SK-N-SH (cell line): ENCODE data around the gene VEZF1. TPM values are rescaled to one million over a fixed set of nuclear protein-coding genes. Genes with fewer than 3 reads are reported as not detected.
"Not testable (repeated sequence)": the region's sequence is repeated elsewhere in the genome, so short reads cannot be mapped to it uniquely, and the experiment has no call there.

ENCODE experiments used
- CTCF ChIA-PET: fragments of 300-600, 350-600 bp; formaldehyde crosslinking; extraction: SDS; loops from one replicate; lab custom pipeline; 2021; lab: Yijun Ruan, JAX
- POLR2A ChIA-PET: fragments of 350-600 bp; sonication (Branson Sonifier 250); formaldehyde crosslinking; extraction: SDS; loops from one replicate; lab custom pipeline; 2020; ENCODE audit warnings: antibody characterized with exemption, inconsistent platforms; lab: Yijun Ruan, JAX
- DNase-seq: peaks from one replicate; pipeline ENCODE4 v3.0.0; 2012
- H2AFZ ChIP-seq: fragments of 200-600 bp; sonication (generic); 2 replicates; pipeline ENCODE4 v1.8.1; 2016; ENCODE audit warnings: antibody characterized with exemption, mild to moderate bottlenecking, low read depth
- H3F3A ChIP-seq: fragments of 200-600 bp; sonication (generic); replicated peaks from 2 replicates; pipeline ENCODE3; 2016; ENCODE audit warnings: antibody characterized with exemption, mild to moderate bottlenecking; ENCODE audit not compliant: insufficient read depth
- H3K27ac ChIP-seq, 2 experiments: fragments of 200-500 bp in 1 of 2; fragments of 200-600 bp in 1 of 2; sonication (Bioruptor generic) in 1 of 2; sonication (generic), shearing (Covaris generic) in 1 of 2; 2 replicates each; pipeline versions ENCODE4 v1.5.1 to v1.6.1; 2014 to 2016; ENCODE audit warnings: low read depth in 2 of 2, inconsistent platforms in 1 of 2, low read length in 1 of 2, mild to moderate bottlenecking in 1 of 2, mixed read lengths in 1 of 2
- H3K27me3 ChIP-seq: fragments of 200-600 bp; sonication (generic), shearing (Covaris generic); 2 replicates; pipeline ENCODE4 v1.6.1; 2016; ENCODE audit warnings: mixed run types; ENCODE audit not compliant: insufficient read depth
- H3K36me3 ChIP-seq, 2 experiments: fragments of 200-500 bp in 1 of 2; fragments of 200-600 bp in 1 of 2; sonication (Bioruptor generic) in 1 of 2; sonication (generic) in 1 of 2; replicated peaks in 1 of 2; 2 replicates each; pipeline versions ENCODE3 to v1.5.1; 2014 to 2016; ENCODE audit warnings: low read length in 1 of 2, mild to moderate bottlenecking in 1 of 2; ENCODE audit not compliant: insufficient read depth in 2 of 2, control insufficient read depth in 1 of 2
- H3K4me1 ChIP-seq, 2 experiments: fragments of 200-500 bp in 1 of 2; fragments of 200-600 bp in 1 of 2; sonication (Bioruptor generic) in 1 of 2; sonication (generic), shearing (Covaris generic) in 1 of 2; 2 replicates each; pipeline versions ENCODE4 v1.5.1 to v1.6.1; 2014 to 2016; ENCODE audit warnings: low read depth in 1 of 2, low read length in 1 of 2, mixed run types in 1 of 2; ENCODE audit not compliant: insufficient read depth in 2 of 2, control insufficient read depth in 1 of 2
- H3K4me2 ChIP-seq: fragments of 200-600 bp; sonication (generic), shearing (Covaris generic); 2 replicates; pipeline ENCODE4 v1.6.1; 2017; ENCODE audit warnings: mixed run types
- H3K4me3 ChIP-seq, 2 experiments: fragments of 200-500 bp in 1 of 2; fragments of 200-600 bp in 1 of 2; sonication (Bioruptor generic) in 1 of 2; sonication (generic), shearing (Covaris generic) in 1 of 2; 2 replicates each; pipeline versions ENCODE4 v1.5.1 to v1.8.1; 2014 to 2016; ENCODE audit warnings: low read depth in 2 of 2, inconsistent platforms in 1 of 2, low read length in 1 of 2, mild to moderate bottlenecking in 1 of 2, mixed read lengths in 1 of 2, moderate library complexity in 1 of 2
- H3K79me2 ChIP-seq: fragments of 200-600 bp; sonication (generic); 2 replicates; pipeline ENCODE4 v1.8.1; 2017; ENCODE audit warnings: mild to moderate bottlenecking; ENCODE audit not compliant: insufficient read depth
- H3K9ac ChIP-seq: fragments of 200-600 bp; sonication (generic); 2 replicates; pipeline ENCODE4 v1.6.1; 2017; ENCODE audit warnings: mixed run types
- H3K9me2 ChIP-seq: fragments of 200-600 bp; sonication (generic); 2 replicates; pipeline ENCODE4 v1.6.1; 2017; ENCODE audit warnings: mixed run types
- H3K9me3 ChIP-seq: fragments of 200-600 bp; sonication (generic); 2 replicates; pipeline ENCODE4 v1.6.1; 2017; ENCODE audit warnings: mixed run types, mild to moderate bottlenecking, moderate library complexity
- H4K20me1 ChIP-seq: fragments of 200-600 bp; sonication (generic); 2 replicates; pipeline ENCODE4 v1.6.1; 2017; ENCODE audit warnings: mild to moderate bottlenecking, mixed run types; ENCODE audit not compliant: insufficient read depth
- CHD2 ChIP-seq: fragments of 150-350 bp; IDR thresholded peaks from 2 replicates; pipeline ENCODE4 v1.6.1; 2018; ENCODE audit warnings: low read length; ENCODE audit not compliant: partially characterized antibody
- FOSL2 ChIP-seq: IDR thresholded peaks from 2 replicates; pipeline ENCODE4 v1.4.0; 2012; ENCODE audit warnings: low read depth, mild to moderate bottlenecking, moderate library complexity, borderline replicate concordance
- FOXJ3 ChIP-seq: sonication (generic); formaldehyde crosslinking; IDR thresholded peaks from 2 replicates; pipeline ENCODE4 v1.5.1; 2020; ENCODE audit warnings: mild to moderate bottlenecking, missing genetic modification reagents
- JUND ChIP-seq: IDR thresholded peaks from 2 replicates; pipeline ENCODE4 v1.4.0; 2012
- MEF2A ChIP-seq: IDR thresholded peaks from 2 replicates; pipeline ENCODE4 v1.4.0; 2012; ENCODE audit warnings: low read depth, borderline replicate concordance
- POLR2AphosphoS5 ChIP-seq: IDR thresholded peaks from 2 replicates; pipeline ENCODE4 v1.6.1; 2012; ENCODE audit warnings: low read depth, low read length
- RFX5 ChIP-seq: IDR thresholded peaks from 2 replicates; pipeline ENCODE4 v1.6.1; 2012; ENCODE audit warnings: mild to moderate bottlenecking, improper control_type of control experiment, low read length
- SMC3 ChIP-seq: IDR thresholded peaks from 2 replicates; pipeline ENCODE4 v1.6.1; 2012; ENCODE audit warnings: low read depth, low read length, improper control_type of control experiment
- TAF1 ChIP-seq: IDR thresholded peaks from 2 replicates; pipeline ENCODE4 v1.6.1; 2012; ENCODE audit warnings: low read depth, mild to moderate bottlenecking, low read length, moderate library complexity, borderline replicate concordance
- WGBS: methylation state at CpG from one replicate; pipeline ENCODE4 v1.1.6; 2017; ENCODE audit warnings: low lambda C conversion rate; 5-methylcytosine and 5-hydroxymethylcytosine counted together
- polyA plus RNA-seq, 3 experiments: library from polyadenylated mRNA; depleted of rRNA; stranded (reverse); fragments of >200 nt; gene quantifications; 2 replicates each; pipeline ENCODE4 v1.2.3, GENCODE V29; 2012
- TF ChIP-seq, protein P1 (sequence below): IDR thresholded peaks from 2 replicates; pipeline ENCODE4 v1.6.1; 2012; ENCODE audit warnings: mild to moderate bottlenecking, low read depth, low read length, moderate library complexity
- TF ChIP-seq, protein P2 (sequence below): IDR thresholded peaks from 2 replicates; pipeline ENCODE4 v1.4.0; 2012; ENCODE audit warnings: low read depth, borderline replicate concordance
- TF ChIP-seq, protein P3 (sequence below): IDR thresholded peaks from 2 replicates; pipeline ENCODE4 v1.4.0; 2012; ENCODE audit warnings: low read depth

The VEZF1 gene
- polyA plus RNA-seq, 1 of the 3 experiments (the other 2 are of a cell fraction), result 35.1 TPM

DNA sequence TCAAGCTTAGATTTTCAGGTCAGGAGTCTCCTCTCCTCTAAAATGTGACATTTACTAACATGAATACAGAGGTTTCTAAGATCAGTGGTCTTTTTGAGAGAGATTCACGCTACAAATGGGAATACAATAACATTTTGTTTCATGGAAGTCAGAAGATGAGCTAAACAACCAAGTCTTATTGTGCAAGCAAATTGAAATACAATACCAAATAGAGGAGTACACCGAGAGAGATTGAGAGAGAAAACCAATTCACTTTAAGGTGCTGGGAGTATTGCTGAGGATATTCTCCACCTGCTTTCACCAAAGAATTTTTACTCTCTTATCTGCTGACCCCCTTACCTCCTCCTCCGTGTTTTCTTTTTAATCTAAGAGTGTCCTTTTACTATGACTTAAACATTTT lies 11.5 kb downstream of the VEZF1 start:
- Histone ChIP-seq H3K9me3 (no peaks in the 10 kb centered on the region), H2AFZ (no peak overlapping the region), H3K36me3 (peaks cover 85 to 86% of the 10 kb centered on the region in 2 experiments), H3K4me3 (no peak overlapping the region), H3K27ac (no peak overlapping the region), H3K79me2 (peaks cover 66% of the 10 kb centered on the region), H3K27me3 (no peaks in the 10 kb centered on the region), H3K9ac (no peak overlapping the region), H3F3A (peaks cover 14% of the 10 kb centered on the region), H4K20me1 (peaks cover 22% of the 10 kb centered on the region)
- POLR2A ChIA-PET, result no interaction called here
- no peak for DNase-seq
- 96% methylated on average over 3 of the region's 3 CpGs for WGBS
- TF ChIP-seq, protein P1, sequence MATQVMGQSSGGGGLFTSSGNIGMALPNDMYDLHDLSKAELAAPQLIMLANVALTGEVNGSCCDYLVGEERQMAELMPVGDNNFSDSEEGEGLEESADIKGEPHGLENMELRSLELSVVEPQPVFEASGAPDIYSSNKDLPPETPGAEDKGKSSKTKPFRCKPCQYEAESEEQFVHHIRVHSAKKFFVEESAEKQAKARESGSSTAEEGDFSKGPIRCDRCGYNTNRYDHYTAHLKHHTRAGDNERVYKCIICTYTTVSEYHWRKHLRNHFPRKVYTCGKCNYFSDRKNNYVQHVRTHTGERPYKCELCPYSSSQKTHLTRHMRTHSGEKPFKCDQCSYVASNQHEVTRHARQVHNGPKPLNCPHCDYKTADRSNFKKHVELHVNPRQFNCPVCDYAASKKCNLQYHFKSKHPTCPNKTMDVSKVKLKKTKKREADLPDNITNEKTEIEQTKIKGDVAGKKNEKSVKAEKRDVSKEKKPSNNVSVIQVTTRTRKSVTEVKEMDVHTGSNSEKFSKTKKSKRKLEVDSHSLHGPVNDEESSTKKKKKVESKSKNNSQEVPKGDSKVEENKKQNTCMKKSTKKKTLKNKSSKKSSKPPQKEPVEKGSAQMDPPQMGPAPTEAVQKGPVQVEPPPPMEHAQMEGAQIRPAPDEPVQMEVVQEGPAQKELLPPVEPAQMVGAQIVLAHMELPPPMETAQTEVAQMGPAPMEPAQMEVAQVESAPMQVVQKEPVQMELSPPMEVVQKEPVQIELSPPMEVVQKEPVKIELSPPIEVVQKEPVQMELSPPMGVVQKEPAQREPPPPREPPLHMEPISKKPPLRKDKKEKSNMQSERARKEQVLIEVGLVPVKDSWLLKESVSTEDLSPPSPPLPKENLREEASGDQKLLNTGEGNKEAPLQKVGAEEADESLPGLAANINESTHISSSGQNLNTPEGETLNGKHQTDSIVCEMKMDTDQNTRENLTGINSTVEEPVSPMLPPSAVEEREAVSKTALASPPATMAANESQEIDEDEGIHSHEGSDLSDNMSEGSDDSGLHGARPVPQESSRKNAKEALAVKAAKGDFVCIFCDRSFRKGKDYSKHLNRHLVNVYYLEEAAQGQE, result no peak
- TF ChIP-seq MEF2A (no peak), FOXJ3 (CRISPR knock-in tag) (no peak), JUND (no peak), TAF1 (no peak), POLR2AphosphoS5 (no peak), SMC3 (no peak), CHD2 (no peak), RFX5 (no peak)
- TF ChIP-seq, protein P2, sequence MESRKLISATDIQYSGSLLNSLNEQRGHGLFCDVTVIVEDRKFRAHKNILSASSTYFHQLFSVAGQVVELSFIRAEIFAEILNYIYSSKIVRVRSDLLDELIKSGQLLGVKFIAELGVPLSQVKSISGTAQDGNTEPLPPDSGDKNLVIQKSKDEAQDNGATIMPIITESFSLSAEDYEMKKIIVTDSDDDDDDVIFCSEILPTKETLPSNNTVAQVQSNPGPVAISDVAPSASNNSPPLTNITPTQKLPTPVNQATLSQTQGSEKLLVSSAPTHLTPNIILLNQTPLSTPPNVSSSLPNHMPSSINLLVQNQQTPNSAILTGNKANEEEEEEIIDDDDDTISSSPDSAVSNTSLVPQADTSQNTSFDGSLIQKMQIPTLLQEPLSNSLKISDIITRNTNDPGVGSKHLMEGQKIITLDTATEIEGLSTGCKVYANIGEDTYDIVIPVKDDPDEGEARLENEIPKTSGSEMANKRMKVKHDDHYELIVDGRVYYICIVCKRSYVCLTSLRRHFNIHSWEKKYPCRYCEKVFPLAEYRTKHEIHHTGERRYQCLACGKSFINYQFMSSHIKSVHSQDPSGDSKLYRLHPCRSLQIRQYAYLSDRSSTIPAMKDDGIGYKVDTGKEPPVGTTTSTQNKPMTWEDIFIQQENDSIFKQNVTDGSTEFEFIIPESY, result no peak
- TF ChIP-seq, protein P3, sequence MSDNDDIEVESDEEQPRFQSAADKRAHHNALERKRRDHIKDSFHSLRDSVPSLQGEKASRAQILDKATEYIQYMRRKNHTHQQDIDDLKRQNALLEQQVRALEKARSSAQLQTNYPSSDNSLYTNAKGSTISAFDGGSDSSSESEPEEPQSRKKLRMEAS, result no peak
- TF ChIP-seq, all 33 proteins: peak for 0
- H3K4me1 ChIP-seq, result peaks cover 0 to 14% of the 10 kb centered on the region in 2 experiments; a peak in 2 of 4 replicates
- CTCF ChIA-PET, result interaction anchor here (1.2 to 2.8 kb wide), 6 partner anchors 10 to 136 kb away, joined by 3 to 11 read pairs (median 7); partner anchors contain the start of gene CUEDC1
- no peaks in the 10 kb centered on the region for H3K9me2 ChIP-seq
- no peak overlapping the region for H3K4me2 ChIP-seq

DNA sequence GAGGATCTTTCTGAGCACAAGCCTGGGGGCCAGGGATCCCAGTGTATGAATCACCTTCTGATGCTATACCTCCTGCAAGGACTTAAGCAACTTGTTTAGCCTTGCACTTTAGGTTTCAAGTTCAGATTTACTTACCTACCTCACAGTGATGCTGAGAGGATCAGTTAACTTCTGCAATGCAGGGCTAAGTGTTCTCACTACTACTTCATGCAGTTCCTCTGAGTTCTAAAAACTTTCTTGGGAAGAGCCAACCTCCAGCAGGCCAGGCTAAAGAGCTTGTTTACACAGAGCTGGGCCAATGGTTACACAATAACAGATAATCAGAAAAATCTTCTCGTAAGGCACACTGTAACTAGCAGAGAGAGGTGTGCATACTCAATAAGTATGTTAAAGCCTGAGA lies 13.0 kb downstream of the VEZF1 start:
- Histone ChIP-seq H3K9me2 (no peaks in the 10 kb centered on the region), H3K9ac (no peak overlapping the region), H3K9me3 (no peaks in the 10 kb centered on the region), H3K27ac (no peak overlapping the region; a peak in 1 of 4 replicates), H3F3A (peaks cover 16% of the 10 kb centered on the region), H3K27me3 (no peaks in the 10 kb centered on the region), H3K79me2 (peaks cover 51% of the 10 kb centered on the region), H3K4me1 (peaks cover 13 to 25% of the 10 kb centered on the region in 2 experiments; a peak in 2 of 4 replicates), H2AFZ (no peak overlapping the region), H3K4me2 (no peak overlapping the region), H4K20me1 (0 out of 2 replicates have a peak, but pooled peaks cover 8% of the 10 kb centered on the region), H3K36me3 (peaks cover 69 to 73% of the 10 kb centered on the region in 2 experiments), H3K4me3 (no peak overlapping the region)
- POLR2A ChIA-PET, result no interaction called here
- DNase-seq, result no peak
- TF ChIP-seq SMC3 (no peak), FOSL2 (peak; percentile 24; the same call in 1 of the 2 replicates)
- CTCF ChIA-PET, result interaction anchor here (0.5 to 2.8 kb wide), 9 partner anchors 11 to 136 kb away, joined by 3 to 11 read pairs (median 5); partner anchors contain the start of gene CUEDC1
- 92% methylated on average over 1 of the region's 1 CpG for WGBS

DNA sequence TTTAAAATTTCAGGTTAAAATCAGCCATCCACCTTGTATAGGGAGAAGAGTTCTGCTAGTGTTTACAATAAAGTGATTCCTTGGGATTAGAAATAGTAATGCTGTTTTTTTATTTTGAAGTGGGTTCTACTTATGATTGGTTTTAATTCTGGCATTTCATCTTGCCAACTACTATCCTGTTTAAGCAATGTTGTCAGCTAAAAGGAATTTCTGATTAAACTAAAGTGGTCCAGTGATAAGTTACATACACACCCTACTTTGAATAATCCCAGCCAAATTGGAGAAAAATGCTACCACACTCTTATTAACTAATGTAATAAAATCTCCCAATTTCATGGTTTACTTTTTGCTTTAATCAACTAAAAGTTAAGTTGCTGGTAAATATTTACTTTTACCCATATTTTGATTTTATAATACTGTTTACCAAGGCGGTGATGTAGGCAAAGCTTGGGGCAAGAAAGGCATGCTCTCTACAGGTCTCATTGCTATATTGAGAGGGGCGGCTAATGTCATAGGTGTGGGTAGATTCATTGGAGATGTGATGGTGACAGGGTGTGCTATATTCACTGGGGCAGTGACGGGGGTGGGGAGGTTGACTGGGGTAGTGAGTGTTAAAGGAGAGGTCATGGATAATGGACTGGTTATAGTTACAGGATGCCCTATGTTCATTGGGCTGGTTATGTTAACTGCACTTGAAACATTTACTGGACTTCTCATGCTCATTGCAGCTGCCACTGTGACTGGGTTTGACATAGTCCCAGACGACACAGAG lies 13.8 kb downstream of the VEZF1 start:
- H3K27ac ChIP-seq, H3K4me3 ChIP-seq, H3K9ac ChIP-seq, H3K9me2 ChIP-seq, H3K27me3 ChIP-seq, POLR2A ChIA-PET, DNase-seq, H2AFZ ChIP-seq, H3K9me3 ChIP-seq, H4K20me1 ChIP-seq, H3K4me2 ChIP-seq: not testable (repeated sequence)
- Histone ChIP-seq H3K36me3 (peaks cover 63 to 66% of the 10 kb centered on the region in 2 experiments), H3K4me1 (peaks cover 13 to 25% of the 10 kb centered on the region in 2 experiments; a peak in 2 of 4 replicates), H3F3A (peaks cover 16% of the 10 kb centered on the region), H3K79me2 (peaks cover 43% of the 10 kb centered on the region)
- CTCF ChIA-PET, result interaction anchor here (0.9 to 2.8 kb wide), 12 partner anchors 9 to 116 kb away, joined by 3 to 11 read pairs (median 5); partner anchors contain the start of gene CUEDC1
- WGBS, result 89% methylated on average over 4 of the region's 4 CpGs
